ENCODE results near the gene OLIG2. TPM values are rescaled to one million over a fixed set of nuclear protein-coding genes. Genes with fewer than 3 reads are reported as not detected.

Gene OLIG2
- total RNA-seq, 1 donor from 2014 or later: not detected

- Histone ChIP-seq H3K36me3 (no peaks in the 10 kb centered on the region), H3K27me3 (ENCODE audit: low read depth) (peaks cover 100% of the 10 kb centered on the region), H3K27ac (replicated peaks) (no peak overlapping the region), H3K4me1 (peaks cover 42% of the 10 kb centered on the region), H3K4me3 (no peak overlapping the region), H3K9me3 (replicated peaks) (no peaks in the 10 kb centered on the region)
- no peak for TF ChIP-seq CTCF (IDR thresholded peaks at IDR 0.05; ENCODE audit: borderline replicate concordance)
- intact Hi-C loops (cut with micrococcal nuclease): no loop called here
- no peak for DNase-seq
Observed at GRCh38 chr21:33020558-33021100, 5.1 kb upstream of the OLIG2 start.

GRCh38 chr21:33021150-33021549, 4.6 kb upstream of the OLIG2 start:
- Histone ChIP-seq H3K36me3 (no peaks in the 10 kb centered on the region), H3K27me3 (ENCODE audit: low read depth) (peaks cover 100% of the 10 kb centered on the region), H3K27ac (replicated peaks) (no peak overlapping the region), H3K9me3 (replicated peaks) (no peaks in the 10 kb centered on the region), H3K4me1 (peaks cover 48% of the 10 kb centered on the region), H3K4me3 (no peak overlapping the region)
- no peak for TF ChIP-seq CTCF (IDR thresholded peaks at IDR 0.05; ENCODE audit: borderline replicate concordance)
- DNase-seq: no peak
- intact Hi-C loops (cut with micrococcal nuclease): no loop called here

GRCh38 chr21:33021667-33022066, 4.1 kb upstream of the OLIG2 start:
- no peak for DNase-seq
- intact Hi-C loops (cut with micrococcal nuclease): no loop called here
- TF ChIP-seq CTCF (IDR thresholded peaks at IDR 0.05; ENCODE audit: borderline replicate concordance): no peak
- Histone ChIP-seq H3K4me3 (no peak overlapping the region), H3K27ac (replicated peaks) (no peak overlapping the region), H3K4me1 (peaks cover 49% of the 10 kb centered on the region), H3K27me3 (ENCODE audit: low read depth) (peaks cover 100% of the 10 kb centered on the region), H3K9me3 (replicated peaks) (no peaks in the 10 kb centered on the region), H3K36me3 (no peaks in the 10 kb centered on the region)

GRCh38 chr21:33022489-33022827, 3.3 kb upstream of the OLIG2 start:
- intact Hi-C loops (cut with micrococcal nuclease): no loop called here
- TF ChIP-seq CTCF (IDR thresholded peaks at IDR 0.05; ENCODE audit: borderline replicate concordance): no peak
- Histone ChIP-seq H3K27me3 (ENCODE audit: low read depth) (peaks cover 100% of the 10 kb centered on the region), H3K4me3 (peak overlapping the region; percentile 30), H3K9me3 (replicated peaks) (no peaks in the 10 kb centered on the region), H3K27ac (replicated peaks) (no peak overlapping the region), H3K4me1 (peaks cover 55% of the 10 kb centered on the region), H3K36me3 (no peaks in the 10 kb centered on the region)
- no peak for DNase-seq

- intact Hi-C loops (cut with micrococcal nuclease): no loop called here
- H3K4me3 ChIP-seq: peak overlapping the region; percentile 30
- no peak for DNase-seq
- no peak overlapping the region for H3K27ac ChIP-seq (replicated peaks)
- no peak for TF ChIP-seq CTCF (IDR thresholded peaks at IDR 0.05; ENCODE audit: borderline replicate concordance)
- H3K9me3 ChIP-seq (replicated peaks): no peaks in the 10 kb centered on the region
- H3K4me1 ChIP-seq: peaks cover 59% of the 10 kb centered on the region
- no peaks in the 10 kb centered on the region for H3K36me3 ChIP-seq
- peaks cover 100% of the 10 kb centered on the region for H3K27me3 ChIP-seq (ENCODE audit: low read depth)
Observed at GRCh38 chr21:33022828-33023573, 2.7 kb upstream of the OLIG2 start.
